HG03039 (cell line): ENCODE results near the gene ASCC1.

ENCODE experiments used
- ATAC-seq: cut with Tn5 transposase; IDR thresholded peaks from one replicate; pipeline ENCODE4 v1.9.1; 2021; ENCODE audit warnings: mild to moderate bottlenecking, moderate library complexity; ENCODE audit not compliant: unreplicated experiment

Gene ASCC1

DNA sequence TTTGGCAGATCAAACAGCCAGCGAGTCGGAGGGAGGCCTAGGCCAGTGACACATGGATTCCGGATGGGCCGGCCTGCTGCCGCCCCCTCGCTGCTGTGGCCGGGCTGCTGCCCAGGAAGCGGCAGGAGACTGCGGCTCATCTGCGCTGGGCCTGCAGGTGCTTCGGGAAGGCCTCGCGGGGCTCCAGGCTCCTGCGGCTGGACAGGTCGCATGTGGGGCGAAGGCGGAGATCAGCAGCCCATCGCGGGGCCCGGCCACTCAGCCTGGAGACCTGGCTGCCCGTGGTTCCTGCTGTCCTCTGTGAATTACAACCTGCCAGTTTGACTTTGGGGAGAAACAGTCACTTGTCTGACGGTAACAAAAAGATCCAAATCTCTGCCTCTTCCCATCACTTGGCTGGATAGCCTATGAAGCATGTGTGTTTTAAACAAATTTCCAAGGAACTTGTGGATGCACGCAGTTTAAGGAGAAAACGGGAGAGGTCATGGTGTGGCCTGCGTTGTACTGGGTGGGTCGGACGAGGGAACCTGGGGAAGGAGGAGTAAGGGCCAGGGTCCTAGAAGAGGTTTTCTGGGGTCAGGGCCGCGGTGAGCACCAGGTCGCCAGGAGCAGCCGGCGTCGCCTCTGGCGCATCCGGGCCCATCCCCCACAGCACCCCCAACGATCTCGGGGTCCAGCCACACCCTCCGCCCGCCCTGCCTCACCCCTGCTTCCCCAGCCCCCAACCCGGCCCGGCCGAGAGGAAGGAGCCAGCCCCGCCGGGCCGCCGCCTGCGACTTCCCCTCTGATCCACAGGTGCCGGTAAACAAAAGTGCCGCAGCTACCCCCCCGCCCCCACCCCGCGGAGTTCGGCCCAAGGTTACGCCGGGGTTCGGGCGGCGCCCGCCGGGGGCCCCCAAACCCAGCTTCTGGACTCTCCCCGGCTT lies 129.3 kb downstream of the ASCC1 start:
- no peak for ATAC-seq

DNA sequence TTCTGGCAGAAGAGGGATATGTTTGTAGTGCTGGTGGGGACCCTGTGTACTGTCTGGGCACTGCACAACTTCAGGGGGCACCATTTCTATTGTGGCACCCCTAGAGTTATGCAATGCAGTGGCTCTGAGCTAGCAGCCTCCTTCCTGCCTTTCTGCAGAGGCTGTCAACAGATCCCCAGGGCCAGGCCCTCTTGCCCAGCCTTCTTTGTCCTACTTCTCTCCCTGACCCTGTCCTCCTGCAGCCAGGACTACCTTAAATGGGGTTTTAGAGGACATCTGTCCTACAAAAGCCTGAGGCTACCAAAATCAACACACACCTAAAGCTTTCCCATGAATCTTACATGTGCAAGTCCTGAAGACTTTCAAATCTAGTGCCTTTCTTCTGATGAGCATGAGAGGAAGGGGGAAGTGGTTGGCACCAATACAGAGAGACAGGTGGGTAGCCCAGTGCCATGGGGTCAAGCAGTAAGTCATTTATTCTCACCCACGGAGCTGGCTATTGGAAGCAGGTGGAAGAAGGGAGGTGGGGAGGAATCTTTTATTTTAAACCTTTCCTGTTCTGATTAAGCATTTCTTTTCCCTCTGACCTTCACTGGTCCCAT lies 130.1 kb downstream of the ASCC1 start:
- no peak for ATAC-seq

DNA sequence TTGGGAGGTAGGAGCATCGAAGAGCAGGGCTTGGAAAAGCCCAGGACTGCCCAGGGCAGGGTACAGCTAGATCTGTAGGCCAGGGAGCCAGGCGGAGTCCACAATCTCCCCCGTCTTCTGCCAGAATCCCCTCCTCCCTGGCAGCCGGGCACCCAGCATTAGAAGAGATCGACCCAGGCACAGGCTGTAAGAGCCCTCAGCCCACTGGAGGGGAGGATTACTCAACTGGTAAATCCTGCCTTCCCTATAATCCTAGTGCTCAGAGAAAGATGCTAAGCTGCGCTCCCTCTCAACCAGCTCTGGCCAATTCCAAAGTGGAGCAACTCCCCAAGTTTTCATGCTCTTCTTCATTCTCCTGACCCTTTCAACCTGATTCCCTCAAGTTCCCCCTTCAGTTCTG lies 130.9 kb downstream of the ASCC1 start:
- ATAC-seq: no peak

DNA sequence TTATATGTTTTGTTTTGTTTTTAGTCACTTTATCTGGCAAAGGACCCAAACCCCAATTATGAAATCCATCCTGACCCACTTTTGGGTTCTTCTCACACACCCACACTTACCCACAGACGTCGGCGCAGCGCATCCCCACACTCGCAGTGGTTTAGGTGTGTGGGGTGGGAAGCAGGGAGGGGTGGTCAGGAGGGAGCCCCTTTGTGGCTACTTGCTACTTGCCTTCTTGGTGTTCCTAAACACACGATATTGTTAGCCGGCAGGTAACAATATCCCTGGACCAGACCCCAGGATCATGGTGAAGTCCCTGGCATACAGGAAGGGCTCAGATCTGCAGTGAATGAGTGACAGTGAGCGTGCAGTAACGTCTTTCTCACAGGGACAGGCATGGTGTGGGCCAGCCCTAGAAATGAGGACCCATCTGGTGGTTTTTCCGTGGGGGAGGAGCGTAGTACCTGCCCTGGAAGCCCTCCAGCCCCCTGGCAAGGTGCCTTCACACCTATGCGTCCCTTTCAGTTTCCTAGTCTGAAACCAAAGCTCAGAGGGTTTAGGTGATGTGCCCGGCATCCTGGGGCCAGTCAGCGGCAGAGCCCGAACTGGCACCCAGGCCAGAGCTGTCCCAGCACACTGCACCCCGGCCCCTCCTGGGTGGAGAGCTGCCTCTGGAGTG lies 132.2 kb downstream of the ASCC1 start:
- no peak for ATAC-seq

DNA sequence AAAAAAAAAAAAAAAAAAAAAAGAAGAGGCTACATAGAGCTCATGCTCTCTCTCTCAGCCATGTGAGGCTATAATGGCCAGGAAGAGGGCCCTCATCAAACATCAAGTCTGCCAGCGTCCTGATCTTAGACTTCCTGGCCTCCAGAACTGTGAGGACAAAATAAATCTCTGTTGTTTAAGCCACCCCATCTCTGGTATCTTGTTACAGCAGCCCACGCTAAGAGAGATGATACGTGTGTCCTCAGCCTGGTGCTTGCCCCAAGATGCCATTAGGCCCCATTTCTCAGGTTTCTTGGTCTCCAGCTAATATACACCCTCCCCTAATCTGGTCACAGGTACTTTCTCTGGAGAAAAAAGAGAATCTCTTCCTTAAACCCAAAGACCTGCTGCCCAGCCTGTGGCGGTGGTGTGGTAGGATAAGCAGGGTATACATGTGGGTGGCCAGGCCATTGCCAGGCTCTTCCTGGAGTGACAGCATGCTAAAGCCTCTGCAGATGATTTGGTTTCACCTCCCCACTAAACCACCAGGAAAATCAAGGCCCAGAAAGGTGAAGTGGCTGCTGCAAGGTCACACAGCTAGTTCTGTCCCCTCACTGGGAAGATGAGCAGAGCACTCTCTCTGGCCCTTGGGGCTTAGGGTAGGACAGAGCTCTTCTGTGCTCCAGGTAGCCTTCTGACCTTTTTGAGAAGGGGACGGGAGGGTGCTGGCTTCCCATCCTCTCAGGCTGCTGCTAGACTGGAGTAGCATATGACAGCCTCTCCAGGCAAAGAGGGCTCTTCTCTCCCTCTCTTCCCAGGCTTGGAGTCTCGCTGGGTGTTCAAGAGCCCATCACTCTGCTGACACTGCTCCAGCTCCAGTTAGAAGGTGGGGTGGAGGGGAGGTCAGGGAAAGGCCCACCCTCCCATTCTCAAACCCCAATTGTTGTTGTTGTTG lies 133.0 kb downstream of the ASCC1 start:
- no peak for ATAC-seq

DNA sequence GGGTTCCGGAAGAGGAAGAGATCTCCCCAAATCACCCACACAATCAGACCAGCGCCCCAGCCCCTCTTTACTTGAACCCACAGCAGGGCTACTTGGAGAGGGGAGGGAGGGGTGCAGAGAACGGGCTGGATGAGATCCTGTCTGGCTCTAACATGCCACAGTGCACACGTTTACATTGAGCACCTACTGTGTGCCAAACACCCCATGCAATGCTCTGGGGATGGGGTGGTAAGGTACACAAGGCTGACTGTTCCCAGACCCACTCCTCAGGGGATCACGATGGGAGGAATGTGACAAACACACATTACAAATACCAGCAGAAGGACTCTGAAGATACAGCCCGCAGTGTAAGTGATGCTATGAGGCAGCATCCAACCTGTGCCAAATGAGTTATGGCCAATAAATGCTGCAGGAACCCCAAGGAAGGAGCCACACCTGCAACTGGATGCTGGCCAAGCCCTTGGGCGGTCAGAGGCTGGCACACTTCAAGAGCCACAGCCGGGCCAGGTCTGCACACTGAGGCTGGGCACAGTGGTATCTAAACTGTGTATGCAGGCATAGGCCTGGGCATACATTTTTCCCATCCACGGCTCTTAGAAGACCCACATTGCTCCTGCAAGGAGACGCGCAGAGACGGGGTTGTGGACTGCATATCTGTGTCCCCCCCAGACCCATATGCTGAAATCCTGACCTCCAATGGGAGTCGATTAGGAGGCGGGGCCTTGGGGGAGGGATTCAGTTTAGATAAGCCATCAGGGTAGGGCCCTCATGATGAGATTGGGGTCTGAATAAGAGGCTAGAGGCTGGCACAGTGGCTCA lies 134.1 kb downstream of the ASCC1 start:
- ATAC-seq: no peak

GRCh38 chr10:72081210-72081609 lies 134.9 kb downstream of the ASCC1 start:
- no peak for ATAC-seq

GRCh38 chr10:72080042-72080975 lies 135.8 kb downstream of the ASCC1 start:
- no peak for ATAC-seq

DNA sequence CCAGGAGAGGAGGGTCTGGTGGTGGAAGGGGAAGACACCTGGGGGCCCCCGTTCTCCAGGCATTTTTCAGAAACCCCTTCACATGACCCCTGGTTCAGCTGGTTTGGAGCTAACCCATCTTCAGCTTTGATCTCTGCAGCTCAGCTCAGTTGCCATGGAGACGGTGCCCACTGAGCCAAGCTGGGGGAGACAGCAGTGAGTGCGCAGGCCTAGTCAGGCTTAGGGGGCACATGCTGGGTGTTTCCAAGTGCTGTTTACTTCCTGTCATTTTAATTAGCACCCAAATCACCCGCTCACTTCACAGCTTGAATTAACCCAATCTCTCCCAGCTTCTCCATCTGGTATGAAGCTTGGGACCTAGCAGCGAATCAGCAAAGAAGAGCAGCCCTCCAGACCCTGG lies 136.7 kb downstream of the ASCC1 start:
- no peak for ATAC-seq

DNA sequence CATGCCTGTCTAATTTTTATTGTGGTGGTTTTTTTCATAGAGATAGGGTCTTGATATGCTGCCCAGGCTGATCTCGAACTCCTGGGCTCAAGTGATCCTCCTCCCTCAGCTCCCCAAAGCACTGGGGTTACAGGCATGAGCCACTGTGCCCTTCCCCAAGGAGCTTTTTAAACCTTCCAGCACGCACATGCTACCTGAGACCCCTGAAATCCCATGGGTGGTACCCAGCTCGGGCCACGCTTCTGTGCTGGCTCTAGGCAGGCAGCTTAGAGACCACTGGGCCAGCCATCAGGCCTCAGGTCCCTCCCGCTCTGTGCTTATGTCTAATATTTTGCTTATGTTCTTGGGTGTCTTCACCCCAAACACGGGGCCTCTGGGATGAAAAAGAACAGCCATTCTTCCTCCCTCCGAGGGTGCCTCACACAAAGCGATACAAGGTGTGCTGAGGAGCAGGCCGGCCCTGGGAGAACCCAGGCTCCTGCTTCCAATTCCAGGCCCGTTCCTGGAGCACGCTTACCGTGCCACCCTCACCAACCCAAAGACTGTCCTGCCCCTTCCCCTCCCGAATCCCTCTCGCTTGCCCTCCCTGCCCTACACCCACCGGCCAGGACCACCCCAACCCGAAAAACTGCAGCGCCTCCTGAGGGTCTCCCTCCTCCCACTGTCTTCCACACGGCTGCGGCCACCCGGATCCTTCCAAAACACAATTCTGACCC lies 138.6 kb downstream of the ASCC1 start:
- ATAC-seq: no peak

GRCh38 chr10:72076756-72077155 lies 139.3 kb downstream of the ASCC1 start:
- no peak for ATAC-seq

- ATAC-seq: no peak
These were observed 140.5 kb downstream of the ASCC1 start for GRCh38 chr10:72075376-72076115.

GRCh38 chr10:72074574-72075375 lies 141.3 kb downstream of the ASCC1 start:
- ATAC-seq: no peak

DNA sequence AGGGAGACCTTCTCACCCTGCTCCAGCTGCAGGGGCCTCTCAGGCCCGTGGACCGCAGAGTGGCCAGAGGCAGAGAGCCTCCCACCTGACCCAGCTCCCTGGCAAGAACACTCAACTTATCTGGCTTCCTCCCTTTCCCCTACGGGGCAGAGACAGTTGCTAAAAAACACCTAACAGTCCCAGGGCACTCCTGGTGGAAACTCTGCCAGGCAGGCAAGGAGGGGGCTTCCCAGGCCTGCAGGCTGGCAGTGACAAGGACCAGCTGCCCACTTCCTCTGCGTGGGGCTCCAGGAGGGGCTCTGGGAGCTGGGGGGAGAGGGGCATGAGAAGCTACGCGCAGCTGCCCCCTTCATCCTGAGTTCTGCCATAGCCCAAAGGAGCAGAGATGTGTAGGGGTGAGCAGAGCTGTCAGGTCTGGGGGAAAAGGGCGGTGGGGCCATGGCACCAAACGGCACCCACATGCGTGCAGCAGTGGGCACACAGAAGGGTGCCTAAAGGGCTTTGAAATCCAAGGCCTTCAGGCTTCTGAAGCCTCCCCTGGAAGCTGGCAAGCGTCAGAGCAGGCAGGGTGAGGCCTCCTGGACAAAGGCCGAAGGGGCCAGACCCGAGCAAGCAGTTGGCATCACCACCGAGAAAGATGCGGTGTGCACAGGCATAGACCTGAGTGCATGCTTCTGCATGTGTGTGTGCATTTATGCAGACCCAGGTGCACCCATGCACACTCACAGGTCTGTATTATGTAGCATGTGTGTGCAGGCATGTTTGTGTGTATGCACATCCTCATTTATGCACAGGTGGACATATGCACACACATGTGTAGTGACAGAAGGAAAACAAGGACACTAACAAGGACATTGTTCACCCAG lies 142.1 kb downstream of the ASCC1 start:
- ATAC-seq: no peak

DNA sequence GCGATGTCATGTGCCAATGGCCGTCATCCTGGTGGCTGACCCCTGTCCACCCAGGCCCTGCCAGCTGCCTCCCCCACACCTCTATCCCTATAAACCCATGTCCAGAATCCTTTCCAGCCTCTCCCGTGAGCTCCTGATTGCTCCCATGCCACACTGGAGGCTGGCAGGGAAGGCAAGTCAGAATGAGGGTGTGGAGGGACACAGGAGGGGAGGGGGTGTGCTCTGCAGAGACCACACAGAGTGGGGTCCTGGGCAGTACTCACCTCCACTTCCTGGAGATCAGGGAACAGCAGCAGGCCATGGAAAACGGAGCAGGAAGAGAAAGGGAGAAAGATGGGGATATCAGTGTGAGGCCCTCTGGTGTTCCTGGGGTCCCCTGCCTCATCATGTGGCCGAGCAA lies 143.4 kb downstream of the ASCC1 start:
- no peak for ATAC-seq

- no peak for ATAC-seq
These were observed 144.0 kb downstream of the ASCC1 start for GRCh38 chr10:72072046-72072445.
